Globus pallidus (tissue), 1 donor: ENCODE measurements around the gene CC2D2B.

ENCODE experiments used
- DNase-seq: peaks from one replicate; pipeline ENCODE4 v3.0.0-alpha.2; 2015; ENCODE audit warnings: low spot score

CC2D2B gene

GRCh38 chr10:96075977-96076376 lies 168.2 kb downstream of the CC2D2B start:
- no peak for DNase-seq

GRCh38 chr10:96077156-96077555 lies 169.4 kb downstream of the CC2D2B start:
- DNase-seq: no peak

- no peak for DNase-seq
Observed at GRCh38 chr10:96082153-96082552, 174.4 kb downstream of the CC2D2B start.
